BLaER1 treated with 17β-estradiol and CSF1 and Interleukin-3, amounts not matched to agents 10 nM and 100 nM (cell line): ENCODE measurements around the gene SGSM1.

Experiments
- H3K27ac ChIP-seq, 11 experiments: shearing (Covaris generic); formaldehyde crosslinking; 2 replicates each; pipeline ENCODE4 v1.8.1; 2022
- H3K27me3 ChIP-seq, 11 experiments: shearing (Covaris generic); formaldehyde crosslinking; 2 replicates each; pipeline ENCODE4 v1.8.1; 2022
- H3K36me3 ChIP-seq, 11 experiments: shearing (Covaris generic); formaldehyde crosslinking; 2 replicates each; pipeline ENCODE4 v1.8.1; 2022
- H3K4me1 ChIP-seq, 10 experiments: shearing (Covaris generic); formaldehyde crosslinking; 2 replicates each; pipeline ENCODE4 v1.8.1; 2022
- H3K4me2 ChIP-seq, 11 experiments: shearing (Covaris generic); formaldehyde crosslinking; 2 replicates each; pipeline ENCODE4 v1.8.1; 2022
- H3K4me3 ChIP-seq, 10 experiments: shearing (Covaris generic); formaldehyde crosslinking; 2 replicates each; pipeline ENCODE4 v1.8.1; 2022
- H3K9ac ChIP-seq, 11 experiments: shearing (Covaris generic); formaldehyde crosslinking; 2 replicates each; pipeline ENCODE4 v1.8.1; 2022
- H3K9me3 ChIP-seq, 11 experiments: shearing (Covaris generic); formaldehyde crosslinking; replicated peaks in 1 of 11; 2 replicates each; pipeline ENCODE4 v1.8.1; 2022
- H4K20me1 ChIP-seq, 11 experiments: shearing (Covaris generic); formaldehyde crosslinking; 2 replicates each; pipeline ENCODE4 v1.8.1; 2022
- Cebpa-rat ChIP-seq, 11 experiments: shearing (Covaris generic); IDR thresholded peaks; 2 replicates each; pipeline ENCODE4 v1.8.1; 2022

SGSM1 gene

GRCh38 chr22:24868979-24869378 lies 63.0 kb downstream of the SGSM1 start:
- H3K27ac ChIP-seq: no peak overlapping the region
- peaks cover 0 to 8% (median 0%) of the 10 kb centered on the region in 10 experiments; a peak in 3 of 20 replicates for H3K4me1 ChIP-seq
- no peak overlapping the region for H3K4me3 ChIP-seq
- no peak for TF ChIP-seq Cebpa-rat (IDR thresholded peaks at IDR 0.05)
- 0 out of 22 replicates have a peak, but pooled peaks cover 0 to 4% (median 0%) of the 10 kb centered on the region in 11 experiments for H3K9me3 ChIP-seq
- H4K20me1 ChIP-seq: no peaks in the 10 kb centered on the region; a peak in 2 of 22 replicates
- H3K36me3 ChIP-seq: no peaks in the 10 kb centered on the region
- H3K4me2 ChIP-seq: no peak overlapping the region
- no peaks in the 10 kb centered on the region for H3K27me3 ChIP-seq
- no peak overlapping the region for H3K9ac ChIP-seq

- no peaks in the 10 kb centered on the region for H3K36me3 ChIP-seq
- H4K20me1 ChIP-seq: no peaks in the 10 kb centered on the region; a peak in 2 of 22 replicates
- no peaks in the 10 kb centered on the region for H3K9me3 ChIP-seq
- no peak overlapping the region for H3K27ac ChIP-seq
- no peak for TF ChIP-seq Cebpa-rat (IDR thresholded peaks at IDR 0.05)
- H3K27me3 ChIP-seq: no peaks in the 10 kb centered on the region
- H3K4me2 ChIP-seq: no peak overlapping the region
- H3K4me3 ChIP-seq: no peak overlapping the region
- H3K9ac ChIP-seq: no peak overlapping the region
- H3K4me1 ChIP-seq: peaks cover 0 to 8% (median 0%) of the 10 kb centered on the region in 10 experiments; a peak in 3 of 20 replicates
These were observed 65.7 kb downstream of the SGSM1 start for GRCh38 chr22:24871611-24872205.

GRCh38 chr22:24873226-24873625 lies 67.2 kb downstream of the SGSM1 start:
- H3K4me2 ChIP-seq: no peak overlapping the region
- H3K9me3 ChIP-seq: no peaks in the 10 kb centered on the region
- H3K4me3 ChIP-seq: no peak overlapping the region
- H3K27me3 ChIP-seq: no peaks in the 10 kb centered on the region
- no peak overlapping the region for H3K27ac ChIP-seq
- H3K9ac ChIP-seq: no peak overlapping the region
- H4K20me1 ChIP-seq: no peaks in the 10 kb centered on the region; a peak in 1 of 22 replicates
- no peaks in the 10 kb centered on the region for H3K4me1 ChIP-seq
- H3K36me3 ChIP-seq: no peaks in the 10 kb centered on the region
- TF ChIP-seq Cebpa-rat (IDR thresholded peaks at IDR 0.05): no peak

- Histone ChIP-seq H3K4me1 (peaks cover 0 to 6% (median 0%) of the 10 kb centered on the region in 10 experiments; a peak in 3 of 20 replicates), H3K27me3 (no peaks in the 10 kb centered on the region), H3K9me3 (no peaks in the 10 kb centered on the region), H3K4me3 (no peak overlapping the region), H3K36me3 (no peaks in the 10 kb centered on the region), H3K27ac (no peak overlapping the region), H3K9ac (no peak overlapping the region), H3K4me2 (no peak overlapping the region), H4K20me1 (no peaks in the 10 kb centered on the region; a peak in 1 of 22 replicates)
- no peak for TF ChIP-seq Cebpa-rat (IDR thresholded peaks at IDR 0.05)
These were observed 70.0 kb downstream of the SGSM1 start for GRCh38 chr22:24875862-24876506.

- Histone ChIP-seq H3K4me2 (no peak overlapping the region), H3K4me3 (no peak overlapping the region), H3K9ac (no peak overlapping the region), H3K4me1 (peaks cover 0 to 6% (median 0%) of the 10 kb centered on the region in 10 experiments; a peak in 3 of 20 replicates), H3K36me3 (no peaks in the 10 kb centered on the region), H3K27me3 (no peaks in the 10 kb centered on the region), H4K20me1 (no peaks in the 10 kb centered on the region), H3K9me3 (no peaks in the 10 kb centered on the region), H3K27ac (no peak overlapping the region)
- TF ChIP-seq Cebpa-rat (IDR thresholded peaks at IDR 0.05): no peak
These were observed 70.7 kb downstream of the SGSM1 start for GRCh38 chr22:24876700-24877099.

GRCh38 chr22:24878969-24879368 lies 73.0 kb downstream of the SGSM1 start:
- no peak for TF ChIP-seq Cebpa-rat (IDR thresholded peaks at IDR 0.05)
- Histone ChIP-seq H3K36me3 (no peaks in the 10 kb centered on the region), H3K4me2 (no peak overlapping the region), H3K27me3 (no peaks in the 10 kb centered on the region), H3K4me3 (no peak overlapping the region), H3K9ac (no peak overlapping the region), H3K4me1 (peaks cover 0 to 7% (median 4%) of the 10 kb centered on the region in 10 experiments; a peak in 6 of 20 replicates), H3K27ac (no peak overlapping the region), H4K20me1 (no peaks in the 10 kb centered on the region), H3K9me3 (no peaks in the 10 kb centered on the region)

GRCh38 chr22:24883432-24883831 lies 77.4 kb downstream of the SGSM1 start:
- no peak for TF ChIP-seq Cebpa-rat (IDR thresholded peaks at IDR 0.05)
- no peak overlapping the region for H3K4me3 ChIP-seq
- no peaks in the 10 kb centered on the region for H3K9me3 ChIP-seq
- H3K4me2 ChIP-seq: no peak overlapping the region
- no peaks in the 10 kb centered on the region for H4K20me1 ChIP-seq
- no peaks in the 10 kb centered on the region for H3K36me3 ChIP-seq
- no peak overlapping the region for H3K27ac ChIP-seq
- H3K4me1 ChIP-seq: peaks cover 0 to 8% (median 5%) of the 10 kb centered on the region in 10 experiments; a peak in 6 of 20 replicates
- no peak overlapping the region for H3K9ac ChIP-seq
- H3K27me3 ChIP-seq: no peaks in the 10 kb centered on the region

- H3K4me1 ChIP-seq: peaks cover 5 to 12% (median 9%) of the 10 kb centered on the region in 10 experiments; a peak in 14 of 20 replicates
- no peak overlapping the region for H3K27ac ChIP-seq
- H3K9ac ChIP-seq: no peak overlapping the region
- H3K4me3 ChIP-seq: no peak overlapping the region
- no peak for TF ChIP-seq Cebpa-rat (IDR thresholded peaks at IDR 0.05)
- H3K4me2 ChIP-seq: no peak overlapping the region
- H3K36me3 ChIP-seq: no peaks in the 10 kb centered on the region
- H3K27me3 ChIP-seq: no peaks in the 10 kb centered on the region
- no peaks in the 10 kb centered on the region for H4K20me1 ChIP-seq
- H3K9me3 ChIP-seq: no peaks in the 10 kb centered on the region
These were observed 81.2 kb downstream of the SGSM1 start for GRCh38 chr22:24887260-24887659.

- Histone ChIP-seq H3K9me3 (no peaks in the 10 kb centered on the region), H3K4me1 (peaks cover 13 to 49% (median 43%) of the 10 kb centered on the region in 10 experiments), H4K20me1 (no peaks in the 10 kb centered on the region), H3K27me3 (no peaks in the 10 kb centered on the region), H3K4me3 (no peak overlapping the region), H3K4me2 (peak overlapping the region in 9 of 11 experiments; percentile 30 to 81 (median 68); a peak in 16 of 22 replicates), H3K27ac (peak overlapping the region in 4 of 11 experiments; percentile 57 to 64 (median 60); a peak in 4 of 22 replicates), H3K36me3 (no peaks in the 10 kb centered on the region), H3K9ac (no peak overlapping the region)
- no peak for TF ChIP-seq Cebpa-rat (IDR thresholded peaks at IDR 0.05)
These were observed 87.5 kb downstream of the SGSM1 start for GRCh38 chr22:24893341-24894070.
